Measurements from ENCODE around the gene ZNF423. TPM values are rescaled to one million over a fixed set of nuclear protein-coding genes. Genes with fewer than 3 reads are reported as not detected.
A peak's percentile ranks its signal among the peaks of the same experiment; 100 is the strongest.

Gene ZNF423
- total RNA-seq, 2 donors from 2014 or later, result 4.7 to 7.3 TPM

- Histone ChIP-seq H3K27ac (no peak overlapping the region), H3K4me3 (no peak overlapping the region), H3K4me1 (no peaks in the 10 kb centered on the region), H3K9me3 (no peaks in the 10 kb centered on the region), H3K36me3 (no peaks in the 10 kb centered on the region), H3K9ac (ENCODE audit: low read depth in 2 of 2, low read length in 2 of 2) (no peak overlapping the region), H3K27me3 (no peaks in the 10 kb centered on the region)
- DNase-seq, result peak; percentile 38
- no peak for TF ChIP-seq CTCF (IDR thresholded peaks at IDR 0.05)
- intact Hi-C loops (cut with DNase I), result no loop called here
Measured at GRCh38 chr16:49441366-49441780, 414.5 kb downstream of the ZNF423 start.

GRCh38 chr16:49440156-49441065, 415.5 kb downstream of the ZNF423 start:
- Histone ChIP-seq H3K9ac (ENCODE audit: low read depth in 2 of 2, low read length in 2 of 2) (no peak overlapping the region), H3K4me3 (no peak overlapping the region), H3K36me3 (no peaks in the 10 kb centered on the region), H3K4me1 (no peaks in the 10 kb centered on the region), H3K27me3 (no peaks in the 10 kb centered on the region), H3K9me3 (no peaks in the 10 kb centered on the region), H3K27ac (no peak overlapping the region)
- TF ChIP-seq CTCF (IDR thresholded peaks at IDR 0.05), result no peak
- intact Hi-C loops (cut with DNase I), result no loop called here
- no peak for DNase-seq

GRCh38 chr16:49439676-49440075, 416.2 kb downstream of the ZNF423 start:
- H3K9me3 ChIP-seq, result no peaks in the 10 kb centered on the region
- no peaks in the 10 kb centered on the region for H3K4me1 ChIP-seq
- no peak overlapping the region for H3K27ac ChIP-seq
- H3K9ac ChIP-seq (ENCODE audit: low read depth in 2 of 2, low read length in 2 of 2), result no peak overlapping the region
- H3K27me3 ChIP-seq, result no peaks in the 10 kb centered on the region
- no peak for DNase-seq
- intact Hi-C loops (cut with DNase I), result no loop called here
- no peak for TF ChIP-seq CTCF (IDR thresholded peaks at IDR 0.05)
- no peaks in the 10 kb centered on the region for H3K36me3 ChIP-seq
- no peak overlapping the region for H3K4me3 ChIP-seq

- Histone ChIP-seq H3K4me1 (no peaks in the 10 kb centered on the region), H3K36me3 (no peaks in the 10 kb centered on the region), H3K27me3 (no peaks in the 10 kb centered on the region), H3K9ac (ENCODE audit: low read depth in 2 of 2, low read length in 2 of 2) (no peak overlapping the region), H3K9me3 (no peaks in the 10 kb centered on the region), H3K27ac (no peak overlapping the region), H3K4me3 (no peak overlapping the region)
- no peak for TF ChIP-seq CTCF (IDR thresholded peaks at IDR 0.05)
- no peak for DNase-seq
- intact Hi-C loops (cut with DNase I), result no loop called here
Measured at GRCh38 chr16:49439050-49439449, 416.9 kb downstream of the ZNF423 start.

Other genes starting within 250 kb of the ZNF423 start
- 10 to 100 TPM; 13.4 to 22.4 TPM for gene CNEP1R1, start 169.1 kb upstream of the ZNF423 start, total RNA-seq
- gene HEATR3, start 209.9 kb upstream of the ZNF423 start, total RNA-seq, result 10 to 100 TPM; 18.1 to 26.9 TPM